PC-3 (cell line): ENCODE data around the gene MATCAP1. TPM values are rescaled to one million over a fixed set of nuclear protein-coding genes. Genes with fewer than 3 reads are reported as not detected.

Experiments
- ATAC-seq: fragments of 200-7000 bp; cut with Tn5 transposase; 2 replicates; pipeline ENCODE4 v1.9.1; 2020; ENCODE audit warnings: mild to moderate bottlenecking, moderate library complexity
- BruUV-seq: library from RNA; stranded (reverse); fragments of 400-500 nt; replicated peaks from 2 replicates; lab custom pipeline; 2021; lab: Mats Ljungman, UMichigan
- CTCF ChIA-PET: fragments of 300-600 bp; sonication (Branson Sonifier 250); formaldehyde crosslinking; loops from one replicate; lab custom pipeline; 2022; ENCODE audit warnings: antibody characterized with exemption; lab: Charles Lee
- POLR2A ChIA-PET: fragments of 300-600 bp; sonication (Branson Sonifier 250); formaldehyde crosslinking; loops from one replicate; lab custom pipeline; 2022; ENCODE audit warnings: antibody characterized with exemption; ENCODE audit not compliant: unreplicated experiment; lab: Charles Lee
- DNase-seq: peaks from one replicate; pipeline ENCODE4 v3.0.0-alpha.2; 2015
- H2AFZ ChIP-seq: fragments of 300-600 bp; sonication (generic); 2 replicates; pipeline ENCODE4 v1.6.0; 2016; ENCODE audit warnings: antibody characterized with exemption, low read length
- H3F3A ChIP-seq: fragments of 300-600 bp; sonication (generic); one replicate; pipeline ENCODE4 v1.6.0; 2017; ENCODE audit warnings: antibody characterized with exemption, low read length, control low read depth, mild to moderate bottlenecking; ENCODE audit not compliant: unreplicated experiment
- H3K27ac ChIP-seq: fragments of 300-600 bp; sonication (generic); 2 replicates; pipeline ENCODE4 v1.5.1; 2016; ENCODE audit warnings: mild to moderate bottlenecking, low read length
- H3K27me3 ChIP-seq: fragments of 300-600 bp; sonication (generic); 2 replicates; pipeline ENCODE4 v1.6.1; 2016; ENCODE audit warnings: low read length, mixed read lengths
- H3K36me3 ChIP-seq: fragments of 300-600 bp; sonication (generic); 2 replicates; pipeline ENCODE4 v1.6.1; 2016; ENCODE audit warnings: low read depth, mixed run types, low read length, mixed read lengths
- H3K4me1 ChIP-seq: fragments of 300-600 bp; sonication (generic); 2 replicates; pipeline ENCODE4 v1.5.1; 2016; ENCODE audit warnings: low read length; ENCODE audit not compliant: insufficient read depth
- H3K4me2 ChIP-seq: fragments of 300-600 bp; sonication (generic); 2 replicates; pipeline ENCODE4 v1.6.0; 2016; ENCODE audit warnings: low read length
- H3K4me3 ChIP-seq: fragments of 300-600 bp; sonication (generic); 2 replicates; pipeline ENCODE4 v1.5.1; 2016; ENCODE audit warnings: mild to moderate bottlenecking, low read length, mixed read lengths
- H3K79me2 ChIP-seq: fragments of 300-600 bp; sonication (generic); 2 replicates; pipeline ENCODE4 v1.6.1; 2017; ENCODE audit warnings: low read length, mixed read lengths
- H3K9ac ChIP-seq: fragments of 300-600 bp; sonication (generic); 2 replicates; pipeline ENCODE4 v1.6.0; 2016; ENCODE audit warnings: mild to moderate bottlenecking, low read length
- H3K9me2 ChIP-seq: fragments of 300-600 bp; sonication (generic); replicated peaks from 2 replicates; pipeline ENCODE4 v1.6.1; 2016; ENCODE audit warnings: mixed run types, low read length, mixed read lengths
- H3K9me3 ChIP-seq: fragments of 300-600 bp; sonication (generic); 2 replicates; pipeline ENCODE4 v1.6.1; 2016; ENCODE audit warnings: low read length, mixed read lengths
- H4K20me1 ChIP-seq: fragments of 300-600 bp; sonication (generic); 2 replicates; pipeline ENCODE4 v1.6.1; 2016; ENCODE audit warnings: low read length, mixed read lengths
- EZH2 ChIP-seq: fragments of 300-600 bp; sonication (generic); IDR thresholded peaks from one replicate; pipeline ENCODE4 v1.6.1; 2017; ENCODE audit warnings: antibody characterized with exemption, mild to moderate bottlenecking, low read length; ENCODE audit not compliant: unreplicated experiment
- EZH2phosphoT487 ChIP-seq: fragments of 300-600 bp; sonication (generic); IDR thresholded peaks from 2 replicates; pipeline ENCODE4 v1.6.1; 2018; ENCODE audit warnings: mild to moderate bottlenecking, antibody characterized with exemption, low read length, borderline replicate concordance
- intact Hi-C: fragments of 100-400 bp; cut with micrococcal nuclease; formaldehyde crosslinking; loops from 2 replicates; pipeline ENCODE4 v1.9.0; 2023
- microRNA-seq: library from miRNA; unstranded; fragments of <30 nt; microRNA quantifications from one replicate; pipeline ENCODE4 v1.1.0, GENCODE V29; 2020; ENCODE audit not compliant: unreplicated experiment
- total RNA-seq: library from RNA; depleted of rRNA; stranded (reverse); fragments of >200 nt; gene quantifications from 2 replicates; pipeline ENCODE4 v1.2.3, GENCODE V29; 2014; rRNA removed
- TF ChIP-seq, protein P1 (sequence below): fragments of 300-600 bp; sonication (generic); conservative IDR thresholded peaks from 2 replicates; pipeline ENCODE4 v1.5.1; 2017; ENCODE audit warnings: antibody characterized with exemption, low read depth, mild to moderate bottlenecking, low read length

Gene MATCAP1
- total RNA-seq, 1 experiment from 2014 or later, result 29.6 TPM

DNA sequence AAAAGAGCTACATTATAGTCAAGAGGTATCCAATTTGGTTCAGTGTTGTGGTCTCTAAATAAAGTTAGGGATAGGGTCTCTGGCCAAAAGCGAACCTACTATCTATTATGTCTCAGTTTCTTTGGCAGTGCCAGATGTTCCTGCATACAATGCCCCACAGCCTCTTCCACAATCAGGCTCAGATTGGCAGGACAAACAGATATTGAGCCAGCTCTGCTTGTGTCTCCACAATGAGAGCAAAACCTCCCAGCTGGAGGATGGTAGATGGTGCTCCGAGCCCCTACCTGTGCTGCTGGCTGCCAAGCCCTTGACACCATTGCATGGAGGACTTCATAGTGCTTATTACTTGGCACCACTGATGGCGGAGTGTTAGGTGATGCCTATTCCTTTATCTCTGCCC, 54.3 kb downstream of the MATCAP1 start:
- no peaks in the 10 kb centered on the region for H3K9me2 ChIP-seq
- CTCF ChIA-PET, result no interaction called here
- H3K36me3 ChIP-seq, result peaks cover 4% of the 10 kb centered on the region
- H3K79me2 ChIP-seq, result no peaks in the 10 kb centered on the region
- no peak overlapping the region for H3K9ac ChIP-seq
- H3K4me1 ChIP-seq, result no peaks in the 10 kb centered on the region
- H2AFZ ChIP-seq, result no peak overlapping the region
- H3K27ac ChIP-seq, result no peak overlapping the region
- intact Hi-C loops, result no loop called here
- no peaks in the 10 kb centered on the region for H4K20me1 ChIP-seq
- DNase-seq, result no peak
- no peak for ATAC-seq
- H3K27me3 ChIP-seq, result no peaks in the 10 kb centered on the region
- BruUV-seq, result no TSS peak
- no peak overlapping the region for H3K4me2 ChIP-seq
- H3K9me3 ChIP-seq, result no peaks in the 10 kb centered on the region
- TF ChIP-seq, protein P1, sequence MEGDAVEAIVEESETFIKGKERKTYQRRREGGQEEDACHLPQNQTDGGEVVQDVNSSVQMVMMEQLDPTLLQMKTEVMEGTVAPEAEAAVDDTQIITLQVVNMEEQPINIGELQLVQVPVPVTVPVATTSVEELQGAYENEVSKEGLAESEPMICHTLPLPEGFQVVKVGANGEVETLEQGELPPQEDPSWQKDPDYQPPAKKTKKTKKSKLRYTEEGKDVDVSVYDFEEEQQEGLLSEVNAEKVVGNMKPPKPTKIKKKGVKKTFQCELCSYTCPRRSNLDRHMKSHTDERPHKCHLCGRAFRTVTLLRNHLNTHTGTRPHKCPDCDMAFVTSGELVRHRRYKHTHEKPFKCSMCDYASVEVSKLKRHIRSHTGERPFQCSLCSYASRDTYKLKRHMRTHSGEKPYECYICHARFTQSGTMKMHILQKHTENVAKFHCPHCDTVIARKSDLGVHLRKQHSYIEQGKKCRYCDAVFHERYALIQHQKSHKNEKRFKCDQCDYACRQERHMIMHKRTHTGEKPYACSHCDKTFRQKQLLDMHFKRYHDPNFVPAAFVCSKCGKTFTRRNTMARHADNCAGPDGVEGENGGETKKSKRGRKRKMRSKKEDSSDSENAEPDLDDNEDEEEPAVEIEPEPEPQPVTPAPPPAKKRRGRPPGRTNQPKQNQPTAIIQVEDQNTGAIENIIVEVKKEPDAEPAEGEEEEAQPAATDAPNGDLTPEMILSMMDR, result no peak
- TF ChIP-seq EZH2phosphoT487 (no peak), EZH2 (no peak)
- H3K4me3 ChIP-seq, result no peak overlapping the region
- POLR2A ChIA-PET, result no interaction called here
- no peaks in the 10 kb centered on the region for H3F3A ChIP-seq

DNA sequence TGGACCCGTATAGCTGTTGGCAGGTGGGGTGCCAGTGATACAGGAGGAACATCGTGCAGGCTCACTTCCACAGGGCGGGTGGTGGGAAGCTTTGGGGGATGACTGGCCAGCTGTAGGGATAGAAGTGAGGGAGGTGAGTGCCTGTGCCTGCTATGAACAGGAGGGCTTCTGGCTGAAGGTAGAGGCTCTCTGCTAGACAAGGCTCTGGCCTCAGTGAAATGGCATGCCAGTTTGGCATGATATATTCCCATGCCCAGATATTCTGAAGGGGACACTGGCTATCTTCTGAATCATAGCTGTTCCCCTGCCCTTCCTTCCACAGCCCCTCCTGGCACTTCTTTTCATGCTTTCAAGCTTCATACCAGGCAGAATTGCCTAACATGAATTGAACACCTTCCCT, 54.9 kb downstream of the MATCAP1 start:
- Histone ChIP-seq H3K79me2 (no peaks in the 10 kb centered on the region), H3K4me2 (no peak overlapping the region), H3K9me3 (no peaks in the 10 kb centered on the region), H3K27ac (no peak overlapping the region), H2AFZ (no peak overlapping the region), H3K4me3 (no peak overlapping the region), H3K27me3 (no peaks in the 10 kb centered on the region), H3K4me1 (no peaks in the 10 kb centered on the region), H3K9ac (no peak overlapping the region), H3F3A (no peaks in the 10 kb centered on the region), H3K36me3 (peaks cover 3% of the 10 kb centered on the region), H4K20me1 (no peaks in the 10 kb centered on the region), H3K9me2 (no peaks in the 10 kb centered on the region)
- BruUV-seq, result no TSS peak
- intact Hi-C loops, result no loop called here
- ATAC-seq (no peak), DNase-seq (no peak)
- ChIA-PET POLR2A (no interaction called here), CTCF (no interaction called here)
- no peak for TF ChIP-seq EZH2phosphoT487
- no peak for TF ChIP-seq EZH2
- TF ChIP-seq, protein P1, result no peak

DNA sequence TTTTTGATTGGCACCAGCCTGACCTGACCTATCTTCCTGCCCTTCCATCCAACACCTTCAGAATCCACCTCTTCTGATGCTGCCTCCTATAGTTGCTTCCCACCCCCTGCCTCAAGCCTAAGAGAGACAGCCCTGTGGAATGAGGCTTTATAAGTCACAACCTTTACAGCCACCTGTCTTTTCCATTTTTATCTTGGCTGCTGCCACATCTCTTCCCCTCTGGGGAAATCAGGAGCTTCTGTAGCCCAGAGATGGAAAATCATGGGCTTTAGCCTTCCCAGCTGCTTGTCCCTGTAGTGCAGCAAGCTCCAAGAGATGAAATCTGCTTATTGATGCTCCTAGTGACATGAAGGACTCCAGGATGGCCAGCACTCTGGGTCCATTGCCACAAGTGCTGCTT, 55.3 kb downstream of the MATCAP1 start:
- Histone ChIP-seq H3K9me2 (no peaks in the 10 kb centered on the region), H3K9ac (no peak overlapping the region), H3K4me3 (no peak overlapping the region), H3K4me2 (no peak overlapping the region), H3K4me1 (no peaks in the 10 kb centered on the region), H3K9me3 (no peaks in the 10 kb centered on the region), H3F3A (no peaks in the 10 kb centered on the region), H4K20me1 (no peaks in the 10 kb centered on the region), H3K79me2 (no peaks in the 10 kb centered on the region), H3K27ac (no peak overlapping the region), H3K36me3 (peaks cover 3% of the 10 kb centered on the region), H2AFZ (no peak overlapping the region), H3K27me3 (no peaks in the 10 kb centered on the region)
- DNase-seq, result no peak
- BruUV-seq, result no TSS peak
- TF ChIP-seq EZH2phosphoT487 (no peak), EZH2 (no peak)
- TF ChIP-seq, protein P1, result no peak
- ChIA-PET CTCF (no interaction called here), POLR2A (no interaction called here)
- intact Hi-C loops, result no loop called here
- no peak for ATAC-seq

Small RNA genes lying within 50 kb of the gene (microRNA-seq; reads per million reads assigned to microRNA genes)
- 68.9 reads per million, percentile 59 among the genes with 10 or more reads in this experiment for gene MIR328

Other genes starting within 250 kb of the MATCAP1 start
- gene CIAO2B, start 249.6 kb downstream of the MATCAP1 start, total RNA-seq, result 147 and 172 TPM in 2 replicates
- gene CES2, start 248.4 kb downstream of the MATCAP1 start, total RNA-seq, result 15.3 and 15.8 TPM in 2 replicates
- 0.26 and 0.58 TPM in 2 replicates for gene CES3, start 222.7 kb downstream of the MATCAP1 start, total RNA-seq
- gene CES4A, start 195.4 kb downstream of the MATCAP1 start, total RNA-seq, result 2.1 and 2.6 TPM in 2 replicates
- gene CBFB, start 154.8 kb downstream of the MATCAP1 start, total RNA-seq, result 50.6 and 103 TPM in 2 replicates
- gene PHAF1, start 74.0 kb downstream of the MATCAP1 start, total RNA-seq, result 12.4 and 18.8 TPM in 2 replicates
- gene B3GNT9, start 33.0 kb downstream of the MATCAP1 start, total RNA-seq, result 2.3 and 2.8 TPM in 2 replicates
- 19.4 and 26.6 TPM in 2 replicates for gene TRADD, start 24.1 kb downstream of the MATCAP1 start, total RNA-seq
- gene FBXL8, start 24.0 kb downstream of the MATCAP1 start, total RNA-seq, result 8.7 and 13.1 TPM in 2 replicates
- 20.6 and 24.8 TPM in 2 replicates for gene HSF4, start 19.2 kb downstream of the MATCAP1 start, total RNA-seq
- 64.5 and 91.6 TPM in 2 replicates for gene NOL3, start 13.4 kb downstream of the MATCAP1 start, total RNA-seq
- gene EXOC3L1, start 6.2 kb upstream of the MATCAP1 start, total RNA-seq, result not detected in 2 replicates
- 86.2 and 107 TPM in 2 replicates for gene E2F4, start 8.2 kb upstream of the MATCAP1 start, total RNA-seq
- 1.6 and 2.2 TPM in 2 replicates for gene ELMO3, start 15.2 kb upstream of the MATCAP1 start, total RNA-seq
- 35.4 and 36.6 TPM in 2 replicates for gene TMEM208, start 43.2 kb upstream of the MATCAP1 start, total RNA-seq
- 45.5 and 57.1 TPM in 2 replicates for gene FHOD1, start 63.5 kb upstream of the MATCAP1 start, total RNA-seq
- gene SLC9A5, start 65.0 kb upstream of the MATCAP1 start, total RNA-seq, result 0.81 and 1.1 TPM in 2 replicates
- gene PLEKHG4, start 95.6 kb upstream of the MATCAP1 start, total RNA-seq, result 8.9 and 15.6 TPM in 2 replicates
- gene KCTD19, start 142.8 kb upstream of the MATCAP1 start, total RNA-seq, result not detected in 2 replicates
- 0.92 TPM in 1 of 2 replicates, not detected in the other for gene LRRC36, start 142.9 kb upstream of the MATCAP1 start, total RNA-seq
- gene TPPP3, start 209.5 kb upstream of the MATCAP1 start, total RNA-seq, result not detected in 2 replicates
- gene ZDHHC1, start 232.5 kb upstream of the MATCAP1 start, total RNA-seq, result 4.8 and 5.1 TPM in 2 replicates
- 2.4 and 8.3 TPM in 2 replicates for gene HSD11B2, start 247.2 kb upstream of the MATCAP1 start, total RNA-seq